NOMO-1 treated with DMSO at 0.1 percent for 48 hours (cell line): ENCODE data around the gene ZNF324.

Experiments
- DNase-seq: peaks from one replicate; lab custom pipeline; 2025; ENCODE audit not compliant: unreplicated experiment; lab: John Stamatoyannopoulos, UW

ZNF324 gene

GRCh38 chr19:58520257-58520599 is 53.3 kb downstream of the ZNF324 start:
- no peak for DNase-seq

- no peak for DNase-seq
These were observed 54.8 kb downstream of the ZNF324 start for GRCh38 chr19:58521651-58522050.

- DNase-seq: no peak
These were observed 55.8 kb downstream of the ZNF324 start for GRCh38 chr19:58522709-58523108.
